NCI-H2196 (cell line): ENCODE measurements around the gene PDZD2.
"Not testable (repeated sequence)": the region's sequence is repeated elsewhere in the genome, so short reads cannot be mapped to it uniquely, and the experiment has no call there.

ENCODE experiments used
- DNase-seq: peaks from one replicate; lab custom pipeline; 2025; ENCODE audit not compliant: unreplicated experiment; lab: John Stamatoyannopoulos, UW

Gene PDZD2

DNA sequence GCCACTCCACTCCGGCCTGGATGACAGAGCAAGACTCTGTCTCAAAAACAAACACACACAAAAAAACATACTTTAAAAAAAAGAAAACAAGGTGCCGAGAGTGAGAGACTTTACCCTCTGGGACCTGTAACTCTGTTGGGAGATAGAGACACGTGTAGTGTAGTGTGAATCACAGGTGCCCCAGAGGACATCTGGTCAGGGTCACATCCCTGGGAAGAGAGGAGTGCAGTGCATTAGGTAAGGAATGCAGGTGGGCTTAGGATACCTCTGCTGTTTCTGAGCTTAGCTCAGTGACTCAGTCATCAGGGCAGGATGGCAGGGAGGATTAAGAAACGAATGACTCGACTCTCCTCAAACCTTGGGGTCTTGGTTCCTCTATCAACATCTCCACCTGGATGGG is 360.5 kb downstream of the PDZD2 start:
- DNase-seq, result no peak

DNA sequence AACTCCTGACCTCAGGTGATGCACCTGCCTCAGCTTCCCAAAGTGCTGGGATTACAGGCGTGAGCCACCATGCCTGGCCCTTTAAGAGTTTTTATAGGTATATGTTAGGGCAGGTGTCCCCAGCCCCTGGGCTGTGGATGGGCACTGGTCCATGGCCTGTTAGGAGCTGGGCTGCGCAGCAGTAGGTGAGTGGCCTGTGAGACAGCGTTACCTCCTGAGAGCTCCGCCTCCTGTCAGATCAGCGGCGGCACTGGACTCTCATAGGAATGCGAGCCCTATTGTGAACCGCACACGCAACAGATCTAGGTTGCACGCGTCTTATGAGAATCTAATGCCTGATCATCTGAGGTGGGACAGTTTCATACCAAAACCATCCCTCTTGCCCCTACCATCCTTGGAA is 361.8 kb downstream of the PDZD2 start:
- no peak for DNase-seq

DNA sequence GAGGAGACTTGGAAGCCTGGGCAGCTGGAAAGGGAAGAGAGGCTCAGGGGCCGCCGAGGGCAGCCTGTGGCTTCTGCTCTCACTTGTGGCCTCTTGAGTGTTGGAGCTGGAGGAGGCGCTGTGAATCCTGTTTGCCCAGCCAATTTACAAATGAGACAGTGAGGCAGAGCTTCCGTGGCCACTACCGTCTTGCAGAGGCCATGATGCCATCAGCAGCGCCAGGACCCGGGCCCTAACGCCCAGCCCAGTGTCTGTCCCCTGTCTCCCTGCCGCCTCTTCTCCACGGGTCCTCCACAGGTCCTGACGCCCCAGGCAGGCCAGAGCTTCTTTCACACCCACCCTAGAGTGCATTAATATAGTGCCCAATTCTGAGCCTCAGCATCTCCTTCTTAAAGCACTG is 362.4 kb downstream of the PDZD2 start:
- no peak for DNase-seq

DNA sequence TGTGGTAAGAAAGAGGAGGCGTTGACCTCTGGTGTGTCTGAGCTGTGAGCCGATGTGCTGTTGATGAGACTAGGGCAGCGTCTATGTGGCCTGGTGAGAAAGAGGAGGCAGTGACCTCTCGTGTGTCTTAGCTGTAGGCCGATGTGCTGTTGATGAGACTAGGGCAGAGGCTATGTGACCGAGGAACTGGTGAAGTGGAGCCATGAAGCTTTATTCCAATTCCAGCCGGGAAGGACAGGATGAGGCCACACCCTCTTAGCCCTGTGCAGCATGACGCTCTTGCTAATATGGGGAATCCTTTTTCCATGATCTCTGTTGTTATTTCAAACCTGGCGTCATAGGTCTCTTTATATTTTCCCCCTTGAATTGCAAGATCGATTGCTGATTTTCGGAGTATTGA is 362.8 kb downstream of the PDZD2 start:
- no peak for DNase-seq

DNA sequence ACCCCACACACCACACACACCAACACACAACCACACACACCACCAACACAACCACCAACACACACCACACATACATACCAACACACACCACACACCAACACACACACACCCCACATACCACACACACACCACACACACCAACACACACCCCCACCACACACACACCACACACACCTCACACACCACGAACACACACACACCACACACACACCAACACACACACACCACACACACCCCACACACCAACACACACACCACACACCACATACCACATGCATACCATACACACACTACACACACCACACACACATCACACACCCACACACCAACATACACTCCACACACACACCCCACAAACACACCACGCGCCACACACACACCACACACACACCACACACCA is 363.8 kb downstream of the PDZD2 start:
- DNase-seq, result no peak

DNA sequence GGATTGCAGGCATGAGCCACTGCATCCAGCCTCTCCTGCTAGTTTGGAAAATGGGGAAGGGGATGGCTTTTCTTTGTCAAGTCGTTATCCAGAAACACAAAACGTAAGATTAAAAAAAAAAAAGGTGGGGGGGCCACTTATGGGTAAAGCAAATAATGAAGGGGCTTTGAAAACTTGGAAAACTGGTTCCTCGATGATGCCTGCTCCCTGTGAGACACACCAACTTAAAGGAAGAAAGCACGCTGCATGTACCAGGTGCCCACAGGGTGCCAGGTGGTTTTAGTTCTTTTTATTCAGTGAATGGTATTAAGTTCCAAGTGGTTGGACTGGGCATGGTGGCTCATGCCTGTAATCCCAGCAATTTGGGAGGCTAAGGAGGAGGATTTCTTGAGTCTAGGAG is 365.1 kb downstream of the PDZD2 start:
- no peak for DNase-seq

DNA sequence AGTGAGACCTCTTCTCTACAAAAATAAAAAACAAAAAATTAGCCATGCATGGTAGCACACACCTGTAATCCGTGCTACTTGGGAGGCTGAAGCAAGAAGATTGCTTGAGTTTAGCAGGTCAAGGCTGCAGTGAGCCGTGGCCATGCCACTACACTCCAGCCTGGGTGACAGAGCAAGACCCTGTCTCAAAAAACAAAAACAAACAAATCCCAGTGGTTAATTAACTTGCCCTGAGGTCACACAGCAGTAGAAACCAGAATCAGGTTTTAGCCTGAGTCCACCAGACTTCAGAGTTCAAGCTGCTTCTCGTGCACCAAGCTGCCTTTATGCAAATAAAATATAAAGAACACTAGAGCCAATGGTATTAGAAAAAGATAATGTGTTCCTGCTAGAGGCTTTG is 365.5 kb downstream of the PDZD2 start:
- DNase-seq, result no peak

DNA sequence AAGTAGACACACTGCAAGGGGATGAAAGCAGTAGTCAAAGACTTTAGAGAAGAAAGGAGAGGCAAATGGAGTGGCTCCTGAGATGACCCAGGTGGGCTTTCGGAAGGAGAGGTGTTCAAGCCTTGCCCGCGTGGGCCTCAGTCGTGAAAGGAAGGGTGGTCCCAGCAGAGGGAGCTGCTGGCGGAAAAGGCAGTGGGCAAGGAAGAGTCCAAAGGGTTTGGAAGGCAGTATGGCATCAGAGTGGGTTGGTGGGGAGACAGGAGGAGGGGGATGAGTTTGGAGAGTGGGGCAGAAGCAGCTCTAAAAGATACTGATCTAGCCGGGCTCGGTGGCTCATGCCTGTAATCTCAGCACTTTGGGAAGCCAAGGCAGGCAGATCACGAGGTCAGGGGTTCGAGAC is 369.8 kb downstream of the PDZD2 start:
- DNase-seq, result no peak

DNA sequence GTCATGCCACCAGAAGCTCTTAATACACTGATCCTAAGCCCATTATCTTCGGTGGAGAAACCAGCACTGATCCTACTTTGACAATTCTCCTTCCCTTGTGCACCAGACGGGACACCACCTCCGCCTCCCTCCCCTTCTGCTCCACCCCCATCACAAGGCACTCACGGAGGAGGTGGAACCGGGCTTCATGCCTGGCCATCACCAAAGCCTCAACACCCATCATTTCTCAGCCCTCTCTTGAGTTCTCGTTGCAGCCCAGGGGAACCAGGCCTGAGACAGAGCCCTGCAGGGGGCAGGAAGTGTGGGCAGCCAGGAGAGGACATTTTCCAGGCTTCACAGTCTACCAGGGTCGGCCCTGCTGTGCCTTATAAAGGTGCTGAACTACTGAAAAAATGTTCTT is 374.7 kb downstream of the PDZD2 start:
- no peak for DNase-seq

DNA sequence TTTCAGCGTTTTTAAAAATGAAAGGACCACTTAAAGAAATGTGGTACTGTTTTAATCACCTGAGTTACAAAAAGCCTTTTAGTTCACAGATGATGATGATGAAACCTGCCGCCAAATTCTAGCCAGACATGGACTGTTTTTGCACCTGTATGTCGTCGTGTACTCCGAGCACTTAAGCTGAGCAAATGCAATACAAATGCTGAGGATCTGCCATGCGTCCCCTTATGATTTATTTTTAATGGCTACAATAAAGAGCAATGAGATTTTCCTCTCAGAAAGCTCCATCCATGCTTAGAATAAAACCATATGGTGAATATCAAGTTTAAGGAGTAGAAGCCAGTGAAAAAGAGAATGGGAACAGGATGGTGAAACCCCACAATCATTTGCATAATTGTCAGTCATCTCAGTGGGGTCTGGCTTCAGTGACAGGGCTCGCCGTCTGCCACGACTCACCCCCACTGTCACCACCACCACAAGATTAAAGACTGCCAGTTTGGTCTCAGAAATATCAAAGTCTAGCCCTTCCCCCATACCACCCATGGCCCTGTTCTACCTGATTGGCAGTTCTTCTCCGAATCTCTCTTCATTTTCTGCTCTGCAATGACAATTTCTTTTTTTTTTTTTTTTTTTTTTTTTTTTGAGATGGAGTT is 375.3 kb downstream of the PDZD2 start:
- DNase-seq, result no peak

DNA sequence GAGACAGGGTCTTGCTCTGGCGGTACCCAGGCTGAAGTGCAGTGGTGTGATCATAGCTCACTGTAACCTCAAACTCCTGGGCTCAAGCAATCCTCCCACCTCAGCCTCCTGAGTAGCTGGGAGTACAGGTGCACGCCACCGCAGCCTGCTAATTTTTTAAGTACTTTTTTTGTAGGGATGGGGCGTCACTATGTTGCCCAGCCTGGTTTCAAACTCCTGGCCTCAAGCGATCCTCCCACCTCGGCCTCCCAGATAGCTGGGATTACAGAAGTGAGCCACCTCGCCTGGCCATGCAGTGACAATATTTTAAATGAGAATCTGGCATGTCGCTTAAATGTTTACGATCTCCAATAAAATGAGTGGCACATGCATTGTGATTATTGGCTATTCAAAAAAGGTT is 376.3 kb downstream of the PDZD2 start:
- not testable (repeated sequence) for DNase-seq

DNA sequence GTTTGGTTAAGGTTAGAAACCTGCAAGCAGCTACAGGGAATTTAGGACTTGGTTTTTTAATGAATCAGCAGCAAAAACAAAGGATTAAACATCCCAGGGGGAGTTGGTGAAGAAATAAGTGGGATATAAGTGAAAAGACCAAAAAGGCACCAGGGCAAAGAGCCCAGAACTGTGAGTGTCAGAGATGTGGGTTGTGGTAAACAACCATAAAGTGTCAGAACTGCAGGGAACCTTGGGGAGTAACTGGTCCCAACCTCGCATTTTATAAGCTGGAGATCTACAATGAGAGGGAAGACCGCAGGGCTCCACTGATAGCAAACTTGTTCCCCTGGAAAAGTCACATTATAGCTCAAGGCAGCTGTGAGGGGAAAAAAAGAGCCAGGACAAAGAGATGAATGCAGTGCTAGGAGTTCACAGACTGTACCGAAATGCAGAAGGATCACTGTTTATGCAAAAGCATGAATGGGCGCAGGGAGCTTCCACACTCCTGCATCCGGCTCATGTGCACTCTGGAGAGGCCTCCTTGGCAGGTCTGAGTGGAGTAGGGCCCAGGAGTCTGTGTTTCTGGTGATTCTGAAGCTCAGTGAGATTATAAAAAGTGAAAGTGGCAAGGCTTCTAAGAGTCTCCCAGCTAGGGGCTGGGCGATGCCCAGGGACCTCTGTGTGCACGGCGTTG is 378.9 kb downstream of the PDZD2 start:
- no peak for DNase-seq

DNA sequence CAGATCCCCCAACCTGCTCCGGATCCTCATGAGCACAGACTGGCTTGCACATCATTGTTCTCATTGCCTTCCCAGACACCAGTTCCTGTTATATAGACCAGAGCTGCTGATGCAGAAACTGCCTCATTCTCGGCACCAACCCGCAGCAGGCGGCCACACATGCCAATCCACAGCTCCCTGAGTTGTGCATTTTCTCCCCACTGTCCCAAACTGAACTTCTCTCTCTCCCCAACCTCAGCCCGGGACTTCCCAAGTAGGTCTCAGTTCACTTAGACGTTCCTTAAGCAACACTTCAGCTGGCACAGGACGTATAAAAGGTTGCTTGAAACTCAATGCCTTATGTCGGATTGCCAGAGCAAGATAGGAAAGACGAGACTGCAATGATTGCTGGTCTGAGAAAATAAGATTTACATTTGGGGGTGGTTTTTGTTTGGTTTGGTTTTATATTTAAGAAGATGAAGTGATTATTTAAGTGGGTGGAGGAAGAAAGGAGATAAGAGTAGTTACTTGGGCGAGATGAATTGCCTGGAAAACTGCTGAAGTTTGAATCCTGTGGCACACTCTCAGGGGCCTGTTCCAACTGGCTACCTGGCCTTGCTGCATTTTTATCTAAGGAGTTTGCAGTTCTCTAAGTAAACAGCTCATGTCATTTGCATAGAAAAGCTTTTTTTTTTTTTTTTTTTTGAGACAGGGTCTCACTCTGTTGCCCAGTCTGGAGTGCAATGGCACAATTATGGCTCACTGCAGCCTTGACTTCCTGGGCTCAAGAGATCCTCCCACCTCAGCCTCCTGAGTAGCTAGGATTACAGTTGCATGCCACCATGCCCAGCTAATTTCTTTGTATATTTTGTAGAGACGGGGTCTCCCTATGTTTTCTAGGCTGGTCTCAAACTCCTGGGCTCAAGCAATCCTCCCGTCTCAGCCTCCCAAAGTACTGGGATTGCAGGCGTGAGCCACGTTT is 379.8 kb downstream of the PDZD2 start:
- DNase-seq, result no peak

DNA sequence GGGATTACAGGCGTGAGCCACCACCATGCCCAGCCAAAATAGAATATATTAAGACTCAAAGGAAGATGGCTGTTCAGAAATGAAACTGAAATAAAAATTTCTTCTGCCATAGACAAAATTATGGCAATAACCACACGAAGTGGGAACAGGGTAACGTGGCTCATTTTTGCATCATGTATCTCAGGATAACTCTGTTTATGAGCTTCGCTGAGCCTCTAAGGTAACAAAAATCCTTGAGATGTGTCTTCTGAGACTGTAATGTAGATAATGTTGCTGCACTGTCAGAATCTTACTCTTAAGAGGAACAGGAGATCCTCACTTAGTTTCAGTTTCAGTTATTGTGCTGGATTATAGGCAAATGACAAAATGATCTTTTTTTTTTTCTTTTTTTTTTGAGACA is 381.3 kb downstream of the PDZD2 start:
- DNase-seq, result no peak

DNA sequence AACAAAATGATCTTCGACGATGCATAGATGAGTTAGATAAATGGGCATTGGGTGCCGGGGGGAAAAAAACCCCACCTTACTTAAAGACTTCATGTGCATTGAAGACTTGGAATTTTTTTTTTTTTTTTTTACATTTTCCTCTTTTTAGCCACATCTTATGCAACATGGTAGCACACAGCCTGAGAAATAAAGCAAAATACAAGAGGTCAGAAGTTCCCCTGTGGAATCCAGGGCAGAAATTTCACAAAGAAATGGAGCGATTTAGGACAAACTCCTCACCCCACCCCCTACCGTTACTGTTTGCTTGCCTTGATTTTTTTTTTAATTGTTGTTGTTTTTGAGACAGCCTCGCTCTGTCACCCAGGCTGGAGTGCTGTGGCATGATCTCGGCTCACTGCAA is 382.0 kb downstream of the PDZD2 start:
- no peak for DNase-seq

DNA sequence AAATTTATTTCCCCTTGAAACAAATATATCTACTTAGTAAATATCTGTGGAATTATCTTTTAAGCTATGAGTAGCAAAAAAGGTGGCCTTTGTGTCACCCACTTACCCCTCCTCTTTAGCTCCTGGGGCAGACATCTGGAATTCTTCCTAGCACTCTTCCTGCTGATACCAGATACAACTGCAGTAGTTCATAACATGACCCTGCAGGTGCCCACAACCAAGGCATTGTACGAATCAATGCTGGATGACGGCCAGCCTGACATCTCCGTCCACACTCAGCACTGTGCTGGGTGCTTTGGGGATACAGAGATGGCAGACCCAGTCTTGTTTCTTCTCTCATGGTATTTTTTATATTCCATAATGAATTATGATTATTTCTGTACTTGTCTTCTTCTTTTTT is 382.8 kb downstream of the PDZD2 start:
- DNase-seq, result peak; percentile 12

DNA sequence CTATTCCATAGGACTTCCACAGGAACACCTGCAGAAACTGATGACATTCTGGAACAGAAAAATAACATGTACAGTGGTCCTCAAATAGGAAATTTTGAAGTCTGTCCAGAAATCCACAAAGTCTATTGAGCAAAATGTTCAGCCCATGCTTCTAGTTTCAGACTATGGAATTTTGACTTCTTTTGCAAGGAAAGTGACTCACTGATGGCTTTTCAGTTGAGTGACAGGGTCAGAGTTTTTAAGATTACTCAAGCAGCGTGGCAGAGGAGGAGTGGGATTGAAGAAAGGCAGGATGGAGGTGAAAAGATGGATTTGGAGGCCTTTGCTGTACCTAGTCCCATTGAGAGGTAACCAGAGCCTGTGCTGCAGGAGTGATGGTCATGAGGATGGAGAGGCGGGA is 383.7 kb downstream of the PDZD2 start:
- no peak for DNase-seq

DNA sequence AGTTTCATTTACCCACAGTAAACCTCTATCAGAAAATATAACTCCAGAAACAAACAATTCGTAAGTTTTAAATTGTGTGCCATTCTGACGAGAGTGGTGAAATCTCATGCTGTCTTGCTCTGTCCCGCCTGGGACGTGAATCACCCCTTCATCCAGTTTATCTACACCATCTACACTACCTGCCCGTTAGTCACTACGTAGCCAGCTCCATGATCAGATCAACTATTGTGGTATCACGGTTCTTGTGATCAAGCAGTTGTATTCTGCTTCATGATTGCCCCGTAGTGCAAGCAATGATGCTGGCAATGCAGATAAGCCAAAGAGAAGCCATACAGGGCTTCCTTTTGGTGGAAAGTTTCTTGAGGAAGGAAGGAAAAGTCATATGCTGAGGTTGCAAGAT is 384.9 kb downstream of the PDZD2 start:
- DNase-seq, result no peak

DNA sequence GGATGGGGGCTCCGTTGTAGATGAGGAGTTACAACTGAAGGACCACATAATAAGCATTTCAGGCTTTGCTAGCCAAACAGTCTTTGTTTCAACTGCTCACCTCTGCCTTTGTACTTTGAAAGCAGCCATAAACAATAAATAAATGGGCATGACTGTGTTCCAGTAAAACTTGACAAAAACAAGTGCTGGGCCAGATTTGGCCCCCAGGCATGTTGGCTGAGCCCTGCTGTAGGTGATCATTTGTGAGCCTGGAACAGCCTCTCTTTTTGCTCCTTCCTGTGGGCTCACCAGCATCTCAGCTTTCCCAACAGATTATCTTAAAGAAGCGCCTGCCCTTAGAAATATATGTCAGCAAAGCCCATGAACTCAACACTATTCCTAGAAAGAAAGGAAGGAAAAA is 385.8 kb downstream of the PDZD2 start:
- no peak for DNase-seq

DNA sequence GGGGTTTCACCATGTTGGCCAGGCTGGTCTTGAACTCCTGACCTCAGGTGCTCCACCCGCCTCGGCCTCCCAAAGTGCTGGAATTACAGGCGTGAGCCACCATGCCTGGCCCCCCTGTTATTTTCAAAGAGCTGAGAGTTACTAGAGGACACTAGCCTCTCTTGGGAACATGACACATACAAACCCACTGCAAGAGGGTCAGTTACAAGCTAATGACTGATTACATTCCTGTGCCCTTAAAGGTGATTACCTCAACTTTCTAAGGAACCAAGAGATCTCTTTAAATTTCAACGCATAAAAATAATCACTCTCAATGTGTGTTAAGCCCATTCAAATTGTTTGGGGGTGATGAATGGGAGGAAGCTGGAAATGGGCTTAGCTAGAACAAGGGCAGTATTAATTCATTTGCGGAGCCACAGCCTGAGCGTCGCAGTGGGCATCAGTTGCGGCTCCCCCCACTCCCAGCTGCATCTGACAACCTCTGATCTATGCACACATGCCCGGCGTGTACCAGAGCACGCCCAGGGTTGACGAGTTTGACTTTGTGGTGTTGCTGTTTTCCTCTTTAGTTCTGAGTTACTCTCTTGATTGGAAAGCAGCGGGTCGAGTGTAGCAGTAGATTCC is 388.3 kb downstream of the PDZD2 start:
- no peak for DNase-seq

DNA sequence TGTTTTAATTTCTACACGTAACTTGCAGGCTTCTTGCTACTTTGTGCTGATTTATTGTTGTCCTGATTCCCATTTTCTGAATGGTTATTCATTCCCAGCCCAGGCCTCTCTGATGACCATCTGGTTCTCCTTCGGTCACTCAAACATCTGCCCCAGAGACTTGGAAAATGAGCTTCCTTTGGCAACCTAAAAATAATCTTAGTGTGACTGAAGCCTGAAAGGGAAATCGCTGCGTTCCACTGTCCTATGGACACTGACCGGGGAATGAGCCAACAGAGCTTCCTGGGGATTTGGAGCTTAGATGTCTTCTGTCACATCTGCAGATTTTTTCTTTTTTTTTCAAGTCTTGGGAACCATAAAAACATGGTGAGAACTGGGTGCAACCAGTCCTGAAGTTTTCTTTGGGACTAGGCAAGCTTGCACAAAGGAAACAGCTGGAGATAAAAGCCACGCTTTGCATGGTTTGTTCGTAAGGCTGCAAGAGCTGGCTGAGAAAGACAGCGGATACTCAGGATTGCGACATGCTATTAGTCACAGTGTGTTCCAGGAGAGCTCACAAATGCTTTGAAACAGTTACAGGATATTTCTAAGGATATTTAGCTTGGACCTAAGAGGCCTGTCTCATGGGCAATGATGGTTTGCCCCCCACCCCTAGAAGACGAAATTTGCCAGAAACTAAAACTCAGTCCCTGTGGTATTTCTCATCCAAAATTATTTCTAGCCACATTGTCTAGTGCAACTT is 389.0 kb downstream of the PDZD2 start:
- no peak for DNase-seq
